Mesenchymal stem cell (in vitro differentiated cells and primary cell): ENCODE data around the gene MET.
"Not testable (repeated sequence)": the region's sequence is repeated elsewhere in the genome, so short reads cannot be mapped to it uniquely, and the experiment has no call there.

Experiments
- DNase-seq: peaks from one replicate; pipeline ENCODE4 v3.0.0-alpha.2; 2013
- H2AFZ ChIP-seq: one replicate; pipeline ENCODE4 v1.6.1; 2013; ENCODE audit warnings: low read depth, mild to moderate bottlenecking, control low read depth, inconsistent platforms, low read length, moderate library complexity
- H2AK5ac ChIP-seq: 2 replicates; pipeline ENCODE4 v1.6.1; 2013; ENCODE audit warnings: low read length, moderate library complexity, mild to moderate bottlenecking, inconsistent platforms; ENCODE audit not compliant: severe bottlenecking
- H2BK120ac ChIP-seq: one replicate; pipeline ENCODE4 v1.6.1; 2013; ENCODE audit warnings: low read depth, mild to moderate bottlenecking, inconsistent platforms, low read length, moderate library complexity
- H2BK12ac ChIP-seq, 2 experiments: one replicate each; pipeline ENCODE4 v1.6.1; 2013; ENCODE audit warnings: inconsistent platforms in 2 of 2, low read length in 2 of 2, mild to moderate bottlenecking in 2 of 2, moderate library complexity in 2 of 2, control low read depth in 1 of 2
- H2BK15ac ChIP-seq: one replicate; pipeline ENCODE4 v1.6.1; 2013; ENCODE audit warnings: mild to moderate bottlenecking, low read depth, inconsistent platforms; ENCODE audit not compliant: poor library complexity, severe bottlenecking
- H2BK5ac ChIP-seq: 2 replicates; pipeline ENCODE4 v1.6.1; 2013; ENCODE audit warnings: low read depth, mild to moderate bottlenecking, low read length, control low read depth, inconsistent platforms; ENCODE audit not compliant: poor library complexity, severe bottlenecking
- H3K14ac ChIP-seq, 2 experiments: one replicate each; pipeline ENCODE4 v1.6.1; 2013; ENCODE audit warnings: inconsistent platforms in 2 of 2, low read length in 2 of 2, control low read depth in 1 of 2, mild to moderate bottlenecking in 1 of 2, moderate library complexity in 1 of 2
- H3K18ac ChIP-seq, 2 experiments: one replicate each; pipeline ENCODE4 v1.6.1; 2013; ENCODE audit warnings: inconsistent platforms in 2 of 2, low read length in 2 of 2, control low read depth in 1 of 2, low read depth in 1 of 2, mild to moderate bottlenecking in 1 of 2
- H3K23ac ChIP-seq, 2 experiments: one replicate each; pipeline ENCODE4 v1.6.1; 2013; ENCODE audit warnings: inconsistent platforms in 2 of 2, low read length in 2 of 2, mild to moderate bottlenecking in 2 of 2, moderate library complexity in 2 of 2, control low read depth in 1 of 2
- H3K27ac ChIP-seq: 2 replicates; pipeline ENCODE4 v1.5.1; 2013; ENCODE audit warnings: mild to moderate bottlenecking, moderate library complexity, low read length, control low read depth, inconsistent platforms; ENCODE audit not compliant: poor library complexity, severe bottlenecking
- H3K27me3 ChIP-seq, 2 experiments: 2 replicates each; pipeline versions ENCODE4 v1.6.1 to v1.7.0; 2013; ENCODE audit warnings: low read length in 2 of 2, mild to moderate bottlenecking in 2 of 2, moderate library complexity in 2 of 2, control low read depth in 1 of 2, inconsistent platforms in 1 of 2; ENCODE audit not compliant: control insufficient read depth in 1 of 2, insufficient read depth in 1 of 2
- H3K36me3 ChIP-seq, 2 experiments: 2 replicates each; pipeline versions ENCODE4 v1.6.1 to v1.7.0; 2013; ENCODE audit warnings: low read length in 2 of 2, control low read depth in 1 of 2, inconsistent platforms in 1 of 2, low read depth in 1 of 2, mild to moderate bottlenecking in 1 of 2; ENCODE audit not compliant: insufficient read depth in 2 of 2, control insufficient read depth in 1 of 2
- H3K4ac ChIP-seq, 2 experiments: one replicate each; pipeline ENCODE4 v1.6.1; 2013; ENCODE audit warnings: inconsistent platforms in 2 of 2, low read length in 2 of 2, mild to moderate bottlenecking in 2 of 2, moderate library complexity in 2 of 2, control low read depth in 1 of 2, low read depth in 1 of 2
- H3K4me1 ChIP-seq: 2 replicates; pipeline ENCODE4 v1.6.1; 2013; ENCODE audit warnings: low read depth, low read length, control low read depth; ENCODE audit not compliant: control insufficient read depth, insufficient read depth
- H3K4me2 ChIP-seq: 2 replicates; pipeline ENCODE4 v1.6.1; 2013; ENCODE audit warnings: low read length, mild to moderate bottlenecking, inconsistent platforms; ENCODE audit not compliant: poor library complexity, severe bottlenecking
- H3K4me3 ChIP-seq, 2 experiments: 2 replicates each; pipeline versions ENCODE4 v1.5.1 to v1.7.0; 2013; ENCODE audit warnings: low read length in 2 of 2, mild to moderate bottlenecking in 2 of 2, control low read depth in 1 of 2, low read depth in 1 of 2; ENCODE audit not compliant: insufficient read depth in 1 of 2
- H3K79me1 ChIP-seq: replicated peaks from 2 replicates; pipeline ENCODE4 v1.6.1; 2013; ENCODE audit warnings: mild to moderate bottlenecking, control low read depth, low read length, inconsistent platforms; ENCODE audit not compliant: poor library complexity, severe bottlenecking
- H3K9ac ChIP-seq: 2 replicates; pipeline ENCODE4 v1.7.0; 2013; ENCODE audit warnings: mild to moderate bottlenecking, low read length, moderate library complexity
- H3K9me3 ChIP-seq: 2 replicates; pipeline ENCODE4 v1.7.0; 2013; ENCODE audit warnings: mild to moderate bottlenecking, low read length; ENCODE audit not compliant: control insufficient read depth
- H4K8ac ChIP-seq: one replicate; pipeline ENCODE4 v1.6.1; 2013; ENCODE audit warnings: inconsistent platforms, mild to moderate bottlenecking, low read length, moderate library complexity
- H4K91ac ChIP-seq: one replicate; pipeline ENCODE4 v1.6.1; 2013; ENCODE audit warnings: mild to moderate bottlenecking, low read length, inconsistent platforms
- WGBS: methylation state at CpG from one replicate; pipeline ENCODE4 v1.1.7; 2013; ENCODE audit warnings: mixed read lengths; 5-methylcytosine and 5-hydroxymethylcytosine counted together

MET gene

DNA sequence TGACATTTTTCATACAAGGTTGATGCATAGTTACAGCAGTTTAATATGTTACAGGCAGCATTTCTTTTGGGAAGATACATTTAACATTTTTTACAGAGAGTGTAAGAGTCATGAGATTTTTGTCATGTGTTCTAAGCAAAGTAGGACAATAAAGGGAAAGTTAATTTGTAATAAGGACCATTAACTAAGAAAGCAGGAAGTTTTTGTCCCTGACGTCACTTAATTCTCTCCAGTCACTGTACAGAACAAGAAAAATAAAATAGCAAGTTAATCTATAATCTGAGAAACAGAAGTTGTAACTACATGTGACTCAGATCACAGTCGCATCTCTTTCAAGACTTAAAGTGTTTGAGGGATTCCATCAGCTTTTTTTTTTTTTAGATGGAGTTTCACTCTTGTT lies 140.9 kb downstream of the MET start:
- Histone ChIP-seq H3K18ac (no peak overlapping the region), H2BK120ac (no peak overlapping the region), H3K4me1 (peaks cover 7% of the 10 kb centered on the region), H3K14ac (no peak overlapping the region), H2AFZ (no peak overlapping the region), H3K23ac (no peak overlapping the region), H4K8ac (no peak overlapping the region), H3K27me3 (no peaks in the 10 kb centered on the region), H2BK5ac (no peak overlapping the region), H3K4me2 (no peak overlapping the region), H2AK5ac (no peak overlapping the region), H3K4me3 (no peak overlapping the region), H2BK15ac (no peak overlapping the region), H3K27ac (peak overlapping the region; percentile 86), H3K9me3 (no peaks in the 10 kb centered on the region), H3K9ac (no peak overlapping the region), H4K91ac (no peak overlapping the region), H3K4ac (no peak overlapping the region), H3K36me3 (no peaks in the 10 kb centered on the region), H2BK12ac (no peak overlapping the region), H3K79me1 (no peaks in the 10 kb centered on the region)
- no peak for DNase-seq
- WGBS, result 86% methylated on average over 1 of the region's 2 CpGs

DNA sequence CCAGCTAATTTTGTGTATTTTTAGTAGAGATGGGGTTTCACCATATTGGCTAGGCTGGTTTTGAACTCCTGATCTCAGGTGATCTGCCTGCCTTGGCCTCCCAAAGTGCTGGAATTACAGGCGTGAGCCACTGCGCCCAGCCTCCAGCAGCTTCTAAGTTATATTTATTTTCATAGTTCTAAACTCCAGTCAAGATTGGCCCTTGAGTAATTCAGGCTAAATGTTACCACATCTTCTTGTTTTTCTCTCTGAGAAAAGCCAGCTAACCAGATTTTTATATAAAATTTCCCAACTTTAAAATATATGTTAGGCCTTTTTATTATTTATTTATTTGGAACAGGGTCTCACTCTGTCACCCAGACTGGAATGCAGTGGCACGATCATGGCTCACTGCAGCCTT lies 141.4 kb downstream of the MET start:
- not testable (repeated sequence) for H2BK12ac ChIP-seq, H3K18ac ChIP-seq, H3K14ac ChIP-seq, H2BK15ac ChIP-seq, H3K79me1 ChIP-seq, H3K4ac ChIP-seq, H4K91ac ChIP-seq, H2AFZ ChIP-seq, H4K8ac ChIP-seq, H3K4me1 ChIP-seq, H3K27me3 ChIP-seq, H3K9me3 ChIP-seq, DNase-seq, H3K4me2 ChIP-seq, H3K36me3 ChIP-seq, H3K4me3 ChIP-seq, H3K9ac ChIP-seq, H3K23ac ChIP-seq, H2BK120ac ChIP-seq
- 96% methylated on average over 3 of the region's 3 CpGs for WGBS
- Histone ChIP-seq H2BK5ac (peak overlapping the region; percentile 47), H3K27ac (peak overlapping the region; percentile 74), H2AK5ac (peak overlapping the region; percentile 51)

DNA sequence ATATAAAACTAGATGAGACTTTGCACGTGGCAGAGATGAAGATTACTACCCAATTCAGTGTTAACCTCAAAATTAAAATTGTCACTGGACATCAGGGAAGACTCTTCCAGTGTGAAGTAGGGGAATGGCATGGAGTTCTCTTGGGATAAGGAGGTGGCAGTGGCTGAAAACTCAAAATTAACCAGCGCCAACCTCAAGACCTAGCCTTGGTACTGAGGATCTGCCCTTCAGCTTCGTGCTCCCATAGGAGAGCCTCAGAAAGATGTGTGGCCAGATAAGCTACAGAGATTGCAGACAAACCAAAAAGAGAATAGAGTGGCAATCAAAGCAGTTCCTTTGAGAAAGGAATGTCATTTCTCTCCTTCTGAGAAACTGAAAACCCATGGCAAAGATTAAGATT lies 143.0 kb downstream of the MET start:
- no peak overlapping the region for H3K4me2 ChIP-seq
- no peak overlapping the region for H3K23ac ChIP-seq
- no peak overlapping the region for H3K27ac ChIP-seq
- no peak overlapping the region for H3K14ac ChIP-seq
- H2AFZ ChIP-seq, result no peak overlapping the region
- H3K4ac ChIP-seq, result no peak overlapping the region
- H2BK5ac ChIP-seq, result no peak overlapping the region
- H2BK15ac ChIP-seq, result no peak overlapping the region
- H3K18ac ChIP-seq, result no peak overlapping the region
- no peak overlapping the region for H2BK12ac ChIP-seq
- H3K4me3 ChIP-seq, result no peak overlapping the region
- H2AK5ac ChIP-seq, result no peak overlapping the region
- no peak overlapping the region for H3K9ac ChIP-seq
- no peaks in the 10 kb centered on the region for H3K79me1 ChIP-seq
- no peak overlapping the region for H4K8ac ChIP-seq
- 72% methylated on average over 3 of the region's 3 CpGs for WGBS
- H2BK120ac ChIP-seq, result no peak overlapping the region
- H4K91ac ChIP-seq, result no peak overlapping the region
- peaks cover 4% of the 10 kb centered on the region for H3K4me1 ChIP-seq
- H3K27me3 ChIP-seq, result no peaks in the 10 kb centered on the region
- H3K36me3 ChIP-seq, result no peaks in the 10 kb centered on the region
- DNase-seq, result no peak
- H3K9me3 ChIP-seq, result no peaks in the 10 kb centered on the region

DNA sequence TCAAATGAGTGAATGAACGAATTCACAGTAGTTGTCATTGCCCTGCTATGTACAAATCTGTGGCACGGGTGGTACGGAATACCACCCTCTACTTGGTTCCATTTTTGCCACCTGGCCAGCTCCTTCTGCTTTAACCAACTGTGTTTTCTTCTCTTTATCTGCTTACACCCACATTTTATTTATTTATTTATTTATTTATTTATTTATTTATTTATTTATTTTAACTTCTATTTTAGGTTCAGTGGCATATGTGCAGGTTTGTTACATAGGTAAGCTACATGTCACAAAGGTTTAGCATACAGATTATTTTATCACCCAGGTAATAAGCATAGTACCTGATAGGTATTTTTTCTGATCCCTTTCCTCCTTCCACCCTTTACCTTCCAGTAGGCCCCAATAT lies 148.2 kb downstream of the MET start:
- no peak overlapping the region for H3K14ac ChIP-seq
- no peak overlapping the region for H2AK5ac ChIP-seq
- H4K91ac ChIP-seq, result no peak overlapping the region

More for the DNA sequence above, 148.2 kb downstream of the MET start:
- H3K36me3 ChIP-seq, result no peaks in the 10 kb centered on the region
- no peak overlapping the region for H3K4ac ChIP-seq
- no peaks in the 10 kb centered on the region for H3K4me1 ChIP-seq
- H3K79me1 ChIP-seq, result no peaks in the 10 kb centered on the region
- H2BK120ac ChIP-seq, result no peak overlapping the region
- H2AFZ ChIP-seq, result no peak overlapping the region
- no peak overlapping the region for H3K9ac ChIP-seq
- H3K9me3 ChIP-seq, result peaks cover 4% of the 10 kb centered on the region
- 96% methylated on average over 3 of the region's 3 CpGs for WGBS
- H3K4me3 ChIP-seq, result no peak overlapping the region
- H3K18ac ChIP-seq, result no peak overlapping the region
- H4K8ac ChIP-seq, result no peak overlapping the region
- H2BK15ac ChIP-seq, result no peak overlapping the region
- no peak overlapping the region for H3K27ac ChIP-seq
- no peak overlapping the region for H2BK12ac ChIP-seq
- no peak overlapping the region for H3K4me2 ChIP-seq
- H2BK5ac ChIP-seq, result no peak overlapping the region
- no peak for DNase-seq
- no peaks in the 10 kb centered on the region for H3K27me3 ChIP-seq
- no peak overlapping the region for H3K23ac ChIP-seq
